ENCODE measurements around the gene LIMD2.

LIMD2 gene

DNA sequence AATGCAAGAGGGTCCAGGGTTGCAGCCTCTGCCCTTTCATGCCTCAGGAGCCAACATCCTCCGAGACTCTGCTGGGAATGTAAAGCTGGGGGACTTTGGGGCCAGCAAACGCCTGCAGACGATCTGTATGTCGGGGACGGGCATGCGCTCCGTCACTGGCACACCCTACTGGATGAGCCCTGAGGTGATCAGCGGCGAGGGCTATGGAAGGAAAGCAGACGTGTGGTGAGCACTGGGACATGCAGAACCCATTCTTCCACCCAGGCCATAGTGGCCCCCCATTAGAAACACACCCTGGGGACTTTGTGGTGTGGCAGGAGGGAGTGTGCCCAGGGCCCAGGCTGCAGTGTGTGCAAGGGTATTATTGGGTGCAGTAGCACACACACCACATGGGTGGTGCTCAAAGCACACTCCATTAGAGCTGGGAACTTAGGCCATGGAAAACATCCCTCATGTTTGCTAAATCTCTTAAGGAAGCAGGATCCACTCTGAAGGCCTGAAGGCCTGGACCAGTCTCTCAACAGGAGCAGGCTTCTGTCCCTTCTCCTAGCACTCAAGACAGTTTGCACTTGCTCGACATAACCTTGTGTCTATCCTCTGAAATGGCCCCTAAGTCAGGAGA is 7.6 kb downstream of the LIMD2 start:
- no peak for DNase-seq (ENCODE audit: low read depth)
- TF ChIP-seq, protein P1, sequence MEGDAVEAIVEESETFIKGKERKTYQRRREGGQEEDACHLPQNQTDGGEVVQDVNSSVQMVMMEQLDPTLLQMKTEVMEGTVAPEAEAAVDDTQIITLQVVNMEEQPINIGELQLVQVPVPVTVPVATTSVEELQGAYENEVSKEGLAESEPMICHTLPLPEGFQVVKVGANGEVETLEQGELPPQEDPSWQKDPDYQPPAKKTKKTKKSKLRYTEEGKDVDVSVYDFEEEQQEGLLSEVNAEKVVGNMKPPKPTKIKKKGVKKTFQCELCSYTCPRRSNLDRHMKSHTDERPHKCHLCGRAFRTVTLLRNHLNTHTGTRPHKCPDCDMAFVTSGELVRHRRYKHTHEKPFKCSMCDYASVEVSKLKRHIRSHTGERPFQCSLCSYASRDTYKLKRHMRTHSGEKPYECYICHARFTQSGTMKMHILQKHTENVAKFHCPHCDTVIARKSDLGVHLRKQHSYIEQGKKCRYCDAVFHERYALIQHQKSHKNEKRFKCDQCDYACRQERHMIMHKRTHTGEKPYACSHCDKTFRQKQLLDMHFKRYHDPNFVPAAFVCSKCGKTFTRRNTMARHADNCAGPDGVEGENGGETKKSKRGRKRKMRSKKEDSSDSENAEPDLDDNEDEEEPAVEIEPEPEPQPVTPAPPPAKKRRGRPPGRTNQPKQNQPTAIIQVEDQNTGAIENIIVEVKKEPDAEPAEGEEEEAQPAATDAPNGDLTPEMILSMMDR (IDR thresholded peaks at IDR 0.05; ENCODE audit: control insufficient read depth, extremely low read depth, insufficient read depth), result no peak
- no peak overlapping the region for H3K4me3 ChIP-seq (ENCODE audit: low read depth, low read length)

DNA sequence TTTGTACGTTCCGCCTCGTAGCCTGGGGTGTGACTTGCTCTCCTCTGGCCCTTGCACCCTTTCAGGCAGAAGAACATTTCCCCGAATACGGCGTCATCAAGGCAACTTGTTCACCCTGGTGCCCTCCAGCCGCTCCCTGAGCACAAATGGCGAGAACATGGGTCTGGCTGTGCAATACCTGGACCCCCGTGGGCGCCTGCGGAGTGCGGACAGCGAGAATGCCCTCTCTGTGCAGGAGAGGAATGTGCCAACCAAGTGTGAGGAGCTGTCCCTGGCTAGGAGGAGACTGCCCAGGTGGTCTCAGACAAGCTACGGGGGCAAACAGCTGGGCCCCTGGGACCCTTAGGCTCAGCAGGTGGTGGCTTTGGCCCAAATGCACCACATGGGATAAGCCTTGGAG is 10.4 kb downstream of the LIMD2 start:
- DNase-seq (ENCODE audit: low read depth), result no peak
- no peak overlapping the region for H3K4me3 ChIP-seq (ENCODE audit: low read depth, low read length)
- TF ChIP-seq, protein P1 (IDR thresholded peaks at IDR 0.05; ENCODE audit: control insufficient read depth, extremely low read depth, insufficient read depth), result no peak

DNA sequence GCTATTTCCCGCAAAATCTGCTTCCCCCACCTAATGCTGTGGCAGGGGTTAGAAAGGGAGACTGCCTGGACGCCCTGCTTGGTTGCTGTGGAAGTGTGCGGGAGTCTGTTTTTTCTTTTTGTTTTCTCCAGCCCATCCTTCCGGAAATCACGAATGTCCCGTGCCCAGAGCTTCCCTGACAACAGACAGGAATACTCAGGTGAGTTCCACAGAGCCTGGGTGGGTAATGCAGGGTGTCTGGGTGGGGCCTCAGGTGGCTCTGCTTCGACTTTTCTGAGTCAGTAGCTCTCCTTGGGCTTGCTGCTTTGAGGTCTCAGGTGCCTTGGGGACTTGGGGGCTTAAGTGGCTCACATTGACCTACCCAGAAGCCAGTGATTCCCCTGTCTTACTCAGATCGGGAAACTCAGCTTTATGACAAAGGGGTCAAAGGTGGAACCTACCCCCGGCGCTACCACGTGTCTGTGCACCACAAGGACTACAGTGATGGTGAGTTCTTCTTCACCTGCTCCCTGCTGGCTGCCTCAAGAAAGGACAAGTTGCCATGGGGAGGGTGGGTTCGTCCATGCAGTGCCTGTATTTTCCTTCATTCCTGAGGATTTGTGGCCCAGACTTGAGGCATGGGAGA is 11.4 kb downstream of the LIMD2 start:
- TF ChIP-seq, protein P1 (IDR thresholded peaks at IDR 0.05; ENCODE audit: control insufficient read depth, extremely low read depth, insufficient read depth), result no peak
- no peak for DNase-seq (ENCODE audit: low read depth)
- H3K4me3 ChIP-seq (ENCODE audit: low read depth, low read length), result no peak overlapping the region

DNA sequence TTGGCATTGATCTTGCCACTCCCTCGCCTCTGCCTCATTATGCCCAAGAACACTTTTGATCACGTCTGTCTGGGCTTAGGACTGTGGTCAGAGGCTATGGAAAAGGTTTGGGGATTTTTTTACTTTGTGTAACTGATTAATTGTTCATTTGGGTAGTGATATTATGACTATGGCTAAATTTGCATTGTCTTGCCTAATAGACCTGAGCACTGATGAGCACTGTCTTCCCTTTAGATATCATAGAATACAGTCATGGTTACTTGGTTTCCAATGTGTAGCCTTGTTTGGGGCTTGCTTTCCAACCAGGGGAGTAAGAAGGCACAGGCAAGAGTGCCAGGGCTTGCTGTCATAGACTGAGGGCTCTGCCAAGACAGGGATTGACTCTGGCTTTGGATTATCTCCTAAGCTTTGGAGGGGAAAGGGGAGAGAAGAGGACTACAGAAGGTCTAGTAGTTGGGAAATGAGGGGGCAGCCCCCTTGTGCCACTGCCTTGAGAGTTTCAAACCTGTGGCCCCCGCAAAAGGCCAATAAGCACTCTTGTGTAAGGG is 13.7 kb downstream of the LIMD2 start:
- TF ChIP-seq, protein P1 (IDR thresholded peaks at IDR 0.05; ENCODE audit: control insufficient read depth, extremely low read depth, insufficient read depth), result no peak
- no peak overlapping the region for H3K4me3 ChIP-seq (ENCODE audit: low read depth, low read length)
- no peak for DNase-seq (ENCODE audit: low read depth)

DNA sequence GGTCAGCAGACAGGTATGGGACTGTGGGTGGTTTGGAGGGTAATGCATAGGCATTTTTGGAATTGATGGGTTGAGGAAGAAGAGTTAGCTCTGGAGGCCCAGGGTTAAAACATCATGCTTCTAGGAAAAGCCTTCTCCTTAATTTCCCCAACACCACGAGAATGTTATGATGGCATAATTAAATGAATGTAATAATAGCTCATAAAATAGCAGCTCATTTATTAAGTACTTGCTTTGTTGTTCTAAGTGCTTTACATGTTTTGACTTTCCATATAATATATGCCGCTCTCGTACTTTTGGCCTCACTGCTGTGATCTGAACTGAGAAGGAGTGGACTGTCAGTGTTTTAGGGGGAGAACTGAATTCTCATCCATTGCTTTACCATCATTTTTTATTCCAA is 14.3 kb downstream of the LIMD2 start:
- TF ChIP-seq, protein P1 (IDR thresholded peaks at IDR 0.05; ENCODE audit: control insufficient read depth, extremely low read depth, insufficient read depth), result no peak
- no peak overlapping the region for H3K4me3 ChIP-seq (ENCODE audit: low read depth, low read length)
- no peak for DNase-seq (ENCODE audit: low read depth)

DNA sequence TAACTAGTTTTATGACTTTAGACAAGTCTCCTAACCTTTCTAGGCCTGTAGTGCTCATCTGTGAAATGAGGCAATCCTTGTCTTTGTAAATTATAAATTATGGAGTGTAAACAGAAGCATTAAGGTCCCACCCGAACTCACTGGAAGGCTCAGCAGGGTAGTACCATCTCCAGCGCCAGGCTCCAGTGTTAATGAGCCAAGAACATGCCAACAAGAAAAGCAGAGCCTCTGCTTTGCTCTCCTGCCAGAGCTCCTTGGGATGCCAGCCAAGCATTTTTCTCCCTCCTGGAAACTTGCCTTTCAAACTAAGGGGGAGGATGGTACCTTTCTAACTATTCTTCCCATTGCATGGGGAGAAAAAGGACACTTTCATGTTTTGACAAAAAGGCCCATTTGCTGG is 14.9 kb downstream of the LIMD2 start:
- TF ChIP-seq, protein P1 (IDR thresholded peaks at IDR 0.05; ENCODE audit: control insufficient read depth, extremely low read depth, insufficient read depth), result no peak
- peak; percentile 59 for DNase-seq (ENCODE audit: low read depth)
- H3K4me3 ChIP-seq (ENCODE audit: low read depth, low read length), result no peak overlapping the region

Data from LNCaP clone FGC (cell line).